Measurements from ENCODE around the gene GALNT18. TPM values are rescaled to one million over a fixed set of nuclear protein-coding genes. Genes with fewer than 3 reads are reported as not detected.

The GALNT18 gene
- total RNA-seq, 2 experiments from 2014 or later, result 6.8 to 7.4 TPM

DNA sequence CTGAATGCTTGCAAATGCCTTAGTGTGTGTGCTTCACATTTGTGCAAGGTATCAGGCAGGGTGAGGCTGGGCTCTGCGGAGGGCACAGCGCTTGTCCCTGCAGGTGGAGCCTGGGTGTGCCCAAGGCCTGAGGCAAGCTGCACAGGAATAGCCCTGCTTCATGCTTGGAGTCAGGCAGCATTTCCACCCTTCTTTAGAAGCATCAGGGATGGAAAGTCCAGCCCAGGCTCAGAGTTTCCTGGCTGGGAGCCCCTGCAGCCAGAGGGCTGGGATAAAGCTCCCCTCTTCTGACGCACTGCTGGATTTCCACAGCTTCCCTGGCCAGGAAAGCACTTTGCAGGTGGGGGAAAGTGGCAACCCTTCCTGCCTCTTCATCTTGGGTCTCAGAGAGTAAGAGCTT, 63.4 kb downstream of the GALNT18 start:
- POLR2A ChIA-PET, result no interaction called here
- H3K27ac Mint-ChIP-seq, result no peak overlapping the region
- no peaks in the 10 kb centered on the region for H3K9me3 Mint-ChIP-seq
- H3K4me3 Mint-ChIP-seq, result no peak overlapping the region
- ATAC-seq (no peak), DNase-seq (no peak)
- no peaks in the 10 kb centered on the region for H3K27me3 Mint-ChIP-seq
- H3K36me3 Mint-ChIP-seq (ENCODE audit: low read depth), result no peaks in the 10 kb centered on the region
- H3K4me1 Mint-ChIP-seq (ENCODE audit: low read depth), result no peaks in the 10 kb centered on the region
- CTCF ChIA-PET, result no interaction called here
- intact Hi-C loops (cut with micrococcal nuclease), result no loop called here
- TF ChIP-seq, protein P1, sequence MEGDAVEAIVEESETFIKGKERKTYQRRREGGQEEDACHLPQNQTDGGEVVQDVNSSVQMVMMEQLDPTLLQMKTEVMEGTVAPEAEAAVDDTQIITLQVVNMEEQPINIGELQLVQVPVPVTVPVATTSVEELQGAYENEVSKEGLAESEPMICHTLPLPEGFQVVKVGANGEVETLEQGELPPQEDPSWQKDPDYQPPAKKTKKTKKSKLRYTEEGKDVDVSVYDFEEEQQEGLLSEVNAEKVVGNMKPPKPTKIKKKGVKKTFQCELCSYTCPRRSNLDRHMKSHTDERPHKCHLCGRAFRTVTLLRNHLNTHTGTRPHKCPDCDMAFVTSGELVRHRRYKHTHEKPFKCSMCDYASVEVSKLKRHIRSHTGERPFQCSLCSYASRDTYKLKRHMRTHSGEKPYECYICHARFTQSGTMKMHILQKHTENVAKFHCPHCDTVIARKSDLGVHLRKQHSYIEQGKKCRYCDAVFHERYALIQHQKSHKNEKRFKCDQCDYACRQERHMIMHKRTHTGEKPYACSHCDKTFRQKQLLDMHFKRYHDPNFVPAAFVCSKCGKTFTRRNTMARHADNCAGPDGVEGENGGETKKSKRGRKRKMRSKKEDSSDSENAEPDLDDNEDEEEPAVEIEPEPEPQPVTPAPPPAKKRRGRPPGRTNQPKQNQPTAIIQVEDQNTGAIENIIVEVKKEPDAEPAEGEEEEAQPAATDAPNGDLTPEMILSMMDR (IDR thresholded peaks at IDR 0.05), result no peak

DNA sequence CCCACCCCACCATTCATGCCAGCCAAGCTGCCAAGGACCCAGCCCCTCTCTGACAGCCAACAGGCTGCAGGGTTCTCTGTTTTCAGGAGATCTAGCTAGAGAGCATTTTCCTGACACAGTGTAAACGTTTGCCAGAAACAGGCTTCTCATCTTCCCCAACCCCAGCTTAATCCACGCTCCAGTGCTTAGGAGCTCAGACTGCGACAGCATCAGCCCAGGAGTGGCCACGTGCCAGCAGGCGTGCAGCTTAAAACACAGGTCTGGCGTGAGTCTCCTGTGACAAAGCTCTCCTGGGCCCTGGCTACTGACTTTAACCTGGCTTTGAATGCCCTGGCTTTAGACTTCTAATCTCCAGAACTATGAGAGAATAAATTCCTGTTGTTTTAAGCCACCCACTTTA, 66.6 kb downstream of the GALNT18 start:
- Mint-ChIP-seq H3K36me3 (ENCODE audit: low read depth) (no peaks in the 10 kb centered on the region), H3K4me1 (ENCODE audit: low read depth) (no peaks in the 10 kb centered on the region), H3K4me3 (no peak overlapping the region), H3K9me3 (no peaks in the 10 kb centered on the region), H3K27me3 (no peaks in the 10 kb centered on the region), H3K27ac (no peak overlapping the region)
- ATAC-seq, result no peak
- TF ChIP-seq, protein P1 (IDR thresholded peaks at IDR 0.05), result no peak
- POLR2A ChIA-PET, result no interaction called here
- CTCF ChIA-PET, result no interaction called here
- intact Hi-C loops (cut with micrococcal nuclease), result no loop called here
- DNase-seq, result no peak

DNA sequence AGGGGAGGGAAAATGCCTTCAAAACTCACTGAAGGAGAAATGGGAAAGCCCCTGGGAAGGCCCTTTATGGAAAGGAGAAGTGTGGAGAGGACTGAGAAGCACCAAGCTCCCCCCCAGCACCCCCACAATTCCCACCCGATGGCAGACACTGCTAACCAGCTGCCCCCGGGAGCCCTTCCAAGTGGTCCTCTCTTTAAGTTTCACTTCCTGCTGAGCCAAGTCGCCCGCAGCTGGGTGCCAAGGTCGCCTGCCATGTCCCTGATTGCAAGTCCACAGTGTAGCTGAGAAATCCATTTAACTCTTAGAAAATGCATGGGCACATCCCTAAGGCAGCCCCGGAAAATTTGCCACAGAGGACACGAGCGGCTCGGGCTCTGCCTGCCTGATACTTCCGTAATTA, 68.2 kb downstream of the GALNT18 start:
- DNase-seq (no peak), ATAC-seq (no peak)
- Mint-ChIP-seq H3K27me3 (no peaks in the 10 kb centered on the region), H3K4me1 (ENCODE audit: low read depth) (no peaks in the 10 kb centered on the region), H3K36me3 (ENCODE audit: low read depth) (no peaks in the 10 kb centered on the region), H3K27ac (no peak overlapping the region), H3K4me3 (no peak overlapping the region), H3K9me3 (no peaks in the 10 kb centered on the region)
- CTCF ChIA-PET, result no interaction called here
- POLR2A ChIA-PET, result no interaction called here
- intact Hi-C loops (cut with micrococcal nuclease), result no loop called here
- TF ChIP-seq, protein P1 (IDR thresholded peaks at IDR 0.05), result no peak

DNA sequence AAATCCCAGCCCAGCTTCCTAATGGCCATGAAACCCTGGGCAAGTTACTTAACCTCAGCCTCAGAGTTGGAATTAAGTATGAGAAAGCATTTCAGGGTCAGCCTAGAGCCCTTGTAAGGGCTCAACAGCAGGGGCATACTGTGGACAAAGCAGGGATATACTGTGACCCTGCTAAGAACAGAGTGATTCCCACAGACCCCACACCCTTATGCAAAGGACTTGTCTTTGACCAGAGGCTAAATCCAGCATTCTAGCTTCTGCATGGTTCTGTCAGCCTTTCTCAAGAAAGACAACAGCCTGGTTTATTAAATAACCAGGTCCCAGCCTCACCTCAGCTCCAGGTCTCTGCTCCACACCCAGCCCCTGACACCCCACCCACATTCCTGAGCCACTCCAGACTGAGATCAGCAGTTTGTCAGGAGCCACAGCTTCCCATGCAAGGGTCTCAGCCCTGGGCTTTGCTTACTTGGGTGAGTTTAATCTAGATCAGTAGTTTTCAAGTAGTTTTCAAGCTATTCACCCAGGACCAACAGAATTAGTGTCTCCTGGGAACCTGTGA, 69.2 kb downstream of the GALNT18 start:
- intact Hi-C loops (cut with micrococcal nuclease), result no loop called here
- POLR2A ChIA-PET, result no interaction called here
- no peaks in the 10 kb centered on the region for H3K36me3 Mint-ChIP-seq (ENCODE audit: low read depth)
- no peaks in the 10 kb centered on the region for H3K9me3 Mint-ChIP-seq
- ATAC-seq, result no peak
- no peaks in the 10 kb centered on the region for H3K4me1 Mint-ChIP-seq (ENCODE audit: low read depth)
- no peak overlapping the region for H3K4me3 Mint-ChIP-seq
- CTCF ChIA-PET, result no interaction called here
- no peak for DNase-seq
- TF ChIP-seq, protein P1 (IDR thresholded peaks at IDR 0.05), result no peak
- H3K27me3 Mint-ChIP-seq, result no peaks in the 10 kb centered on the region
- H3K27ac Mint-ChIP-seq, result no peak overlapping the region

DNA sequence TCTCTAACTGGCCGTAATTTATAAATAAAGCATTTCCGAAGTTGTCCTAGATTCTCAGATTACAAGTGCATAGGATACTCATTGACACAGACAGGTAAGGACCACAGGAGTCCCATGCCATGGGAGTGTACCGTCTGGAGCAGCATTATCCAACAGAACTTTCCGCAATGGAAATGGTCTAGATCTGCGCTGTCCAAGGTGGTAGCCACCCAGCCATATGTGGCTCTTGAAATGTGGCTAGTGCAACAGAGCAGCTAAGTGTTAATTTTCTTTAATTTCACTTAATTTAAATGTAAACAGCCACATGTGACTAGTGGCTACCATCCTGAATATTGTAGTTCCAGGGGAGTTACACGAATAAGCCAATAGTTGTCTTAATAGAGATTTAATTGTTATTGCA, 71.3 kb downstream of the GALNT18 start:
- intact Hi-C loops (cut with micrococcal nuclease), result no loop called here
- H3K4me1 Mint-ChIP-seq (ENCODE audit: low read depth), result no peaks in the 10 kb centered on the region
- ChIA-PET CTCF (no interaction called here), POLR2A (no interaction called here)
- no peak for ATAC-seq
- TF ChIP-seq, protein P1 (IDR thresholded peaks at IDR 0.05), result no peak
- H3K9me3 Mint-ChIP-seq, result no peaks in the 10 kb centered on the region
- no peak for DNase-seq
- H3K27me3 Mint-ChIP-seq, result no peaks in the 10 kb centered on the region
- no peak overlapping the region for H3K4me3 Mint-ChIP-seq
- no peaks in the 10 kb centered on the region for H3K36me3 Mint-ChIP-seq (ENCODE audit: low read depth)
- H3K27ac Mint-ChIP-seq, result no peak overlapping the region
